Measurements from ENCODE around the gene FBXW5. TPM values are rescaled to one million over a fixed set of nuclear protein-coding genes. Genes with fewer than 3 reads are reported as not detected.
A peak's percentile ranks its signal among the peaks of the same experiment; 100 is the strongest.

FBXW5 gene
- total and polyA plus RNA-seq, 9 of the 15 experiments (the other 6 are each of a cell fraction or from before 2014, with no cell fraction given), result 0.21 to 128 (median 37.0) TPM

GRCh38 chr9:136944519-136945332 is at the start of gene FBXW5, which contains the start of gene C8G (continued):
- TF ChIP-seq CCNT2 (IDR thresholded peaks at IDR 0.05; ENCODE audit: borderline replicate concordance, extremely low read depth, insufficient read length, low read depth, low read length) (peak; percentile 89), RB1 (IDR thresholded peaks at IDR 0.05; ENCODE audit: low read depth) (peak; percentile 95), ZNF717 (CRISPR knock-in tag; IDR thresholded peaks at IDR 0.05) (no peak), EHMT2 (IDR thresholded peaks at IDR 0.05) (peak; percentile 52; the same call in 1 of the 2 replicates), ZBTB17 (CRISPR knock-in tag; IDR thresholded peaks at IDR 0.05) (peak; percentile 100), ZBTB33 (CRISPR knock-in tag; IDR thresholded peaks at IDR 0.05) (peak; percentile 77), ZNF277 (CRISPR knock-in tag; IDR thresholded peaks at IDR 0.05; ENCODE audit: borderline replicate concordance) (no peak), CHD2 (IDR thresholded peaks at IDR 0.05; ENCODE audit: low read depth, low read length) (no peak; the same call in 1 of the 2 replicates), YY1 (IDR thresholded peaks at IDR 0.05; ENCODE audit: borderline replicate concordance in 1 of 3, control insufficient read depth in 1 of 3, extremely low read depth in 1 of 3, insufficient read depth in 3 of 3, insufficient read length in 1 of 3, insufficient replicate concordance in 2 of 3, low read depth in 1 of 3, low read length in 2 of 3) (peak in 2 of 3 experiments; percentile 77 to 85), GATAD2A (IDR thresholded peaks at IDR 0.05) (0 out of 2 replicates have a peak, but pooled peaks have one; percentile 38), ZNF830 (CRISPR knock-in tag; IDR thresholded peaks at IDR 0.05) (no peak), NCOR1 (IDR thresholded peaks at IDR 0.05) (no peak), IRF2 (CRISPR knock-in tag; IDR thresholded peaks at IDR 0.05) (no peak), ZNF77 (CRISPR knock-in tag; IDR thresholded peaks at IDR 0.05) (no peak), KLF1 (tag; IDR thresholded peaks at IDR 0.05) (peak; percentile 100), SMAD1 (IDR thresholded peaks at IDR 0.05; ENCODE audit: low read depth, low read length, partially characterized antibody) (no peak), ZNF121 (CRISPR knock-in tag; conservative IDR thresholded peaks at IDR 0.05) (no peak), ZNF316 (IDR thresholded peaks at IDR 0.05) (no peak), FOXM1 (IDR thresholded peaks at IDR 0.05; ENCODE audit: low read depth) (no peak), FOXM1 (CRISPR knock-in tag; IDR thresholded peaks at IDR 0.05; ENCODE audit: low read depth) (no peak; the same call in 1 of the 2 replicates), POLR2AphosphoS5 (IDR thresholded peaks at IDR 0.05; ENCODE audit: control insufficient read depth, insufficient read depth, low read depth, low read length) (no peak), ESRRA (IDR thresholded peaks at IDR 0.05; ENCODE audit: borderline replicate concordance, low read depth) (peak; percentile 91), ZBTB43 (CRISPR knock-in tag; IDR thresholded peaks at IDR 0.05) (no peak; the same call in 1 of the 2 replicates), PKNOX1 (IDR thresholded peaks at IDR 0.05) (peak; percentile 24; the same call in 1 of the 2 replicates)

Measured in K562 (cell line).